ENCODE results near the gene ODAD2. TPM values are rescaled to one million over a fixed set of nuclear protein-coding genes. Genes with fewer than 3 reads are reported as not detected.

Gene ODAD2
- total RNA-seq, 1 donor = 0.72 TPM

DNA sequence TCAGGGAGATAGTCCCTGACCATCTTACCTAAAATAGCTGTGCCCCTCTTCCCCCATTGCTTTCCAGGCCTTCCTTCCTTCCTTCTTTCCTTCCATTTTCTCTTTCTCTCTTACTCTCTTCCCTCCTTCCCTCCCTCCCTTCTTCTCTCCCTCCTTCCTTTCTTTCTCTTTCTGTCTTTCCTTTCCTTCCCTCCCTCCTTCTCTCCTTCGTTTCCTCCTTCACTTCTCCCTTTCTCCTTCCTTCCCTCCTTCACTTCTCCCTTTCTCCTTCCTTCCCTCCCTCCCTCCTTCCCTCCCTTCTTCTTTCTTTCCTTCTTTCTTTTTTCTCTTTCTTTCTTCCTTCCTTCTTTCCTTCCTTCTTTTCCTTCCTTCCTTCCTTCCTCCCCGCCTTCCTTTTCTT is 228.7 kb downstream of the ODAD2 start:
- Histone ChIP-seq H3K9me3 (ENCODE audit: low read depth, low read length) (no peaks in the 10 kb centered on the region), H3K79me2 (ENCODE audit: insufficient read depth, low read length) (no peaks in the 10 kb centered on the region), H2AFZ (ENCODE audit: low read length) (no peak overlapping the region), H3K27me3 (ENCODE audit: insufficient read depth, low read length) (peaks cover 17% of the 10 kb centered on the region), H3K4me1 (ENCODE audit: insufficient read depth, low read length) (no peaks in the 10 kb centered on the region), H3K27ac (ENCODE audit: low read depth, low read length) (no peak overlapping the region), H3K4me2 (ENCODE audit: insufficient read depth, low read length) (no peak overlapping the region), H3K4me3 (ENCODE audit: insufficient read depth, low read length) (no peak overlapping the region), H3K36me3 (ENCODE audit: insufficient read depth, low read length) (no peaks in the 10 kb centered on the region), H4K20me1 (ENCODE audit: insufficient read depth, low read length) (no peaks in the 10 kb centered on the region)
- DNase-seq (ENCODE audit: insufficient read length, low spot score, missing footprints) = no peak
- TF ChIP-seq, protein P1, sequence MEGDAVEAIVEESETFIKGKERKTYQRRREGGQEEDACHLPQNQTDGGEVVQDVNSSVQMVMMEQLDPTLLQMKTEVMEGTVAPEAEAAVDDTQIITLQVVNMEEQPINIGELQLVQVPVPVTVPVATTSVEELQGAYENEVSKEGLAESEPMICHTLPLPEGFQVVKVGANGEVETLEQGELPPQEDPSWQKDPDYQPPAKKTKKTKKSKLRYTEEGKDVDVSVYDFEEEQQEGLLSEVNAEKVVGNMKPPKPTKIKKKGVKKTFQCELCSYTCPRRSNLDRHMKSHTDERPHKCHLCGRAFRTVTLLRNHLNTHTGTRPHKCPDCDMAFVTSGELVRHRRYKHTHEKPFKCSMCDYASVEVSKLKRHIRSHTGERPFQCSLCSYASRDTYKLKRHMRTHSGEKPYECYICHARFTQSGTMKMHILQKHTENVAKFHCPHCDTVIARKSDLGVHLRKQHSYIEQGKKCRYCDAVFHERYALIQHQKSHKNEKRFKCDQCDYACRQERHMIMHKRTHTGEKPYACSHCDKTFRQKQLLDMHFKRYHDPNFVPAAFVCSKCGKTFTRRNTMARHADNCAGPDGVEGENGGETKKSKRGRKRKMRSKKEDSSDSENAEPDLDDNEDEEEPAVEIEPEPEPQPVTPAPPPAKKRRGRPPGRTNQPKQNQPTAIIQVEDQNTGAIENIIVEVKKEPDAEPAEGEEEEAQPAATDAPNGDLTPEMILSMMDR (IDR thresholded peaks at IDR 0.05; ENCODE audit: extremely low read depth, low read depth, low read length) = no peak

Small RNA genes lying within 50 kb of the gene (small RNA-seq; reads per million reads assigned to genes)
- gene MRPS21P5 = not detected
- gene RN7SKP132 = not detected
